H9 (cell line): ENCODE data around the gene ZPR1. TPM values are rescaled to one million over a fixed set of nuclear protein-coding genes. Genes with fewer than 3 reads are reported as not detected.

Experiments
- DNase-seq: peaks from one replicate; pipeline ENCODE4 v3.0.0-alpha.2; 2017
- H2AFZ ChIP-seq: one replicate; pipeline ENCODE4 v1.6.1; 2013; ENCODE audit warnings: mild to moderate bottlenecking, low read length, control low read depth, moderate library complexity
- H2AK5ac ChIP-seq: 2 replicates; pipeline ENCODE4 v1.6.1; 2013; ENCODE audit warnings: low read length, control low read depth, mixed read lengths; ENCODE audit not compliant: insufficient read length
- H2BK120ac ChIP-seq: one replicate; pipeline ENCODE4 v1.6.1; 2013; ENCODE audit warnings: low read depth, mild to moderate bottlenecking, low read length, control low read depth, inconsistent platforms; ENCODE audit not compliant: poor library complexity, severe bottlenecking
- H2BK12ac ChIP-seq: 2 replicates; pipeline ENCODE4 v1.6.1; 2013; ENCODE audit warnings: low read length, control low read depth, mixed read lengths, low read depth; ENCODE audit not compliant: insufficient read length
- H2BK15ac ChIP-seq: 2 replicates; pipeline ENCODE4 v1.6.1; 2013; ENCODE audit warnings: low read depth, low read length, control low read depth
- H2BK20ac ChIP-seq: one replicate; pipeline ENCODE4 v1.6.1; 2013; ENCODE audit warnings: low read depth, mild to moderate bottlenecking, low read length, control low read depth, inconsistent platforms; ENCODE audit not compliant: poor library complexity, severe bottlenecking
- H2BK5ac ChIP-seq: 2 replicates; pipeline ENCODE4 v1.6.1; 2013; ENCODE audit warnings: low read length, control low read depth, mixed read lengths; ENCODE audit not compliant: insufficient read length
- H3K14ac ChIP-seq: 2 replicates; pipeline ENCODE4 v1.6.1; 2013; ENCODE audit warnings: low read length, control low read depth; ENCODE audit not compliant: insufficient read depth
- H3K18ac ChIP-seq: 2 replicates; pipeline ENCODE4 v1.6.1; 2013; ENCODE audit warnings: low read depth, mild to moderate bottlenecking, mixed read lengths, low read length, control low read depth; ENCODE audit not compliant: insufficient read length
- H3K23ac ChIP-seq: 2 replicates; pipeline ENCODE4 v1.6.1; 2013; ENCODE audit warnings: low read length, control low read depth, mixed read lengths, low read depth; ENCODE audit not compliant: insufficient read length
- H3K23me2 ChIP-seq: 2 replicates; pipeline ENCODE4 v1.6.1; 2013; ENCODE audit warnings: low read depth, mild to moderate bottlenecking, mixed read lengths, low read length, control low read depth; ENCODE audit not compliant: insufficient read length, poor library complexity, severe bottlenecking
- H3K27ac ChIP-seq: 2 replicates; pipeline ENCODE4 v1.5.1; 2013; ENCODE audit warnings: low read length, control low read depth, mixed read lengths, low read depth; ENCODE audit not compliant: insufficient read length
- H3K27me3 ChIP-seq: 2 replicates; pipeline ENCODE4 v1.6.1; 2013; ENCODE audit warnings: low read length, control low read depth, inconsistent platforms; ENCODE audit not compliant: insufficient read depth
- H3K4ac ChIP-seq: 2 replicates; pipeline ENCODE4 v1.6.1; 2013; ENCODE audit warnings: low read depth, mild to moderate bottlenecking, control low read depth, inconsistent platforms, low read length, moderate library complexity
- H3K4me1 ChIP-seq: 2 replicates; pipeline ENCODE4 v1.6.1; 2013; ENCODE audit warnings: low read length, control low read depth, inconsistent platforms; ENCODE audit not compliant: insufficient read depth
- H3K4me2 ChIP-seq: 2 replicates; pipeline ENCODE4 v1.6.1; 2013; ENCODE audit warnings: low read length, control low read depth, mixed read lengths; ENCODE audit not compliant: insufficient read length, insufficient read depth
- H3K56ac ChIP-seq: 2 replicates; pipeline ENCODE4 v1.6.1; 2013; ENCODE audit warnings: low read depth, mild to moderate bottlenecking, mixed read lengths, low read length, control low read depth; ENCODE audit not compliant: insufficient read length
- H3K79me1 ChIP-seq: 2 replicates; pipeline ENCODE4 v1.6.1; 2013; ENCODE audit warnings: low read depth, mild to moderate bottlenecking, moderate library complexity, low read length, control low read depth, inconsistent platforms; ENCODE audit not compliant: insufficient read depth, poor library complexity, severe bottlenecking
- H3K79me2 ChIP-seq: 2 replicates; pipeline ENCODE4 v1.6.1; 2013; ENCODE audit warnings: low read length, control low read depth, inconsistent platforms; ENCODE audit not compliant: insufficient read depth
- H3K9ac ChIP-seq: 2 replicates; pipeline ENCODE4 v1.6.1; 2013; ENCODE audit warnings: low read length, control low read depth, mixed read lengths; ENCODE audit not compliant: insufficient read length; ENCODE audit errors: extremely low read depth
- H3K9me3 ChIP-seq: one replicate; pipeline ENCODE4 v1.6.1; 2013; ENCODE audit warnings: low read depth, low read length, inconsistent platforms; ENCODE audit not compliant: control insufficient read depth
- H3T11ph ChIP-seq: one replicate; pipeline ENCODE4 v1.6.1; 2013; ENCODE audit warnings: mild to moderate bottlenecking, low read length, control low read depth, inconsistent platforms
- H4K20me1 ChIP-seq: one replicate; pipeline ENCODE4 v1.6.1; 2013; ENCODE audit not compliant: control insufficient read depth, insufficient read length, insufficient read depth
- H4K5ac ChIP-seq: 2 replicates; pipeline ENCODE4 v1.6.1; 2013; ENCODE audit warnings: low read depth, mild to moderate bottlenecking, mixed read lengths, low read length, control low read depth; ENCODE audit not compliant: insufficient read length
- H4K8ac ChIP-seq: replicated peaks from 2 replicates; pipeline ENCODE4 v1.6.1; 2013; ENCODE audit warnings: low read length, control low read depth, mixed read lengths, low read depth; ENCODE audit not compliant: insufficient read length
- H4K91ac ChIP-seq: 2 replicates; pipeline ENCODE4 v1.6.1; 2013; ENCODE audit warnings: low read depth, mild to moderate bottlenecking, moderate library complexity, mixed read lengths, low read length, control low read depth; ENCODE audit not compliant: insufficient read length
- H3K27ac Mint-ChIP-seq, 3 experiments: 2 replicates in 2 of 3; 3 replicates in 1 of 3; pipeline ENCODE4 v1.8.0; 2020 to 2021; ENCODE audit warnings: mixed read lengths in 3 of 3, mild to moderate bottlenecking in 1 of 3, moderate library complexity in 1 of 3
- H3K27me3 Mint-ChIP-seq: 2 replicates; pipeline ENCODE4 v1.8.0; 2021; ENCODE audit warnings: low read depth, mild to moderate bottlenecking, moderate library complexity, mixed read lengths
- H3K36me3 Mint-ChIP-seq, 3 experiments: 2 replicates in 2 of 3; 3 replicates in 1 of 3; pipeline ENCODE4 v1.8.0; 2020 to 2021; ENCODE audit warnings: low read depth in 3 of 3, mixed read lengths in 3 of 3; ENCODE audit not compliant: insufficient read depth in 1 of 3
- H3K4me1 Mint-ChIP-seq, 2 experiments: 2 replicates each; pipeline ENCODE4 v1.8.0; 2020; ENCODE audit warnings: mixed read lengths in 2 of 2
- H3K4me3 Mint-ChIP-seq, 2 experiments: 2 replicates in 1 of 2; 3 replicates in 1 of 2; pipeline ENCODE4 v1.8.0; 2020 to 2021; ENCODE audit warnings: mild to moderate bottlenecking in 2 of 2, mixed read lengths in 2 of 2, moderate library complexity in 1 of 2
- H3K9me3 Mint-ChIP-seq, 2 experiments: 2 replicates in 1 of 2; 3 replicates in 1 of 2; pipeline ENCODE4 v1.8.0; 2020; ENCODE audit warnings: mild to moderate bottlenecking in 2 of 2, mixed read lengths in 2 of 2, moderate library complexity in 1 of 2
- CTCF ChIP-seq: fragments of 200-600 bp; sonication (generic); conservative IDR thresholded peaks from 3 replicates; pipeline ENCODE4 v1.8.0; 2021; ENCODE audit warnings: antibody characterized with exemption, mild to moderate bottlenecking
- WGBS: extraction: QIAGEN DNeasy Blood & Tissue Kit; methylation state at CpG from one replicate; pipeline ENCODE4 v1.1.7; 2013; ENCODE audit warnings: missing lambda C conversion rate, low lambda C conversion rate, mixed read lengths; ENCODE audit not compliant: insufficient read length; ENCODE audit errors: extremely low coverage; 5-methylcytosine and 5-hydroxymethylcytosine counted together
- total RNA-seq: library from RNA; stranded (reverse); gene quantifications from 2 replicates; pipeline ENCODE4 v1.2.1, GENCODE V29; 2021

ZPR1 gene
- total RNA-seq, 1 experiment from 2014 or later, result 82.0 TPM

- no peak overlapping the region for H3K27ac Mint-ChIP-seq
- Histone ChIP-seq H3K18ac (no peak overlapping the region), H3K14ac (no peak overlapping the region), H2BK20ac (no peak overlapping the region), H2AFZ (no peak overlapping the region), H3K79me2 (no peaks in the 10 kb centered on the region), H3K9me3 (no peaks in the 10 kb centered on the region), H3T11ph (no peak overlapping the region), H4K20me1 (no peaks in the 10 kb centered on the region), H3K79me1 (no peaks in the 10 kb centered on the region), H3K27me3 (no peaks in the 10 kb centered on the region; the same call in 1 of the 2 replicates), H3K56ac (no peak overlapping the region), H3K4me1 (peaks cover 2% of the 10 kb centered on the region; the same call in 1 of the 2 replicates), H3K23me2 (peaks cover 4% of the 10 kb centered on the region), H3K23ac (no peak overlapping the region), H4K5ac (no peak overlapping the region), H3K9ac (no peak overlapping the region), H4K91ac (no peak overlapping the region), H3K4ac (no peak overlapping the region), H2BK15ac (no peak overlapping the region), H3K27ac (no peak overlapping the region), H3K4me2 (no peak overlapping the region), H2BK12ac (no peak overlapping the region), H2AK5ac (no peak overlapping the region), H2BK120ac (no peak overlapping the region), H4K8ac (no peak overlapping the region), H2BK5ac (no peak overlapping the region)
- H3K36me3 Mint-ChIP-seq, result no peaks in the 10 kb centered on the region
- H3K4me3 Mint-ChIP-seq, result no peak overlapping the region
- WGBS, result no CpG with 5 or more reads among the region's 6 CpGs
- no peak for TF ChIP-seq CTCF
- peaks cover 16% of the 10 kb centered on the region for H3K27me3 Mint-ChIP-seq
- peaks cover 23 to 54% of the 10 kb centered on the region in 2 experiments for H3K4me1 Mint-ChIP-seq
- DNase-seq, result no peak
- no peaks in the 10 kb centered on the region; a peak in 1 of 5 replicates for H3K9me3 Mint-ChIP-seq
These were observed 59.8 kb downstream of the ZPR1 start for GRCh38 chr11:116727990-116728389.
